Central memory CD8-positive, alpha-beta T cell (primary cell): ENCODE measurements around the gene DLX4.
A peak's percentile ranks its signal among the peaks of the same experiment; 100 is the strongest.

Experiments used
- ATAC-seq: fragments of 150-1000 bp; cut with Tn5 transposase; replicated peaks from 2 replicates; pipeline ENCODE4 v1.10.0; 2022; ENCODE audit warnings: mild to moderate bottlenecking, moderate FRiP score, moderate number of reproducible peaks; ENCODE audit not compliant: poor library complexity, severe bottlenecking; ENCODE audit errors: extremely low read depth
- DNase-seq, 2 donors: peaks; one replicate each; pipeline ENCODE4 v3.0.0; 2021; ENCODE audit warnings: low spot score in 2 of 2
- H3K27ac Mint-ChIP-seq: one replicate; pipeline ENCODE4 v1.8.0; 2022; ENCODE audit warnings: low read depth, mild to moderate bottlenecking, moderate library complexity, mixed read lengths
- H3K27me3 Mint-ChIP-seq: one replicate; pipeline ENCODE4 v1.8.0; 2022; ENCODE audit warnings: mixed read lengths
- H3K36me3 Mint-ChIP-seq: one replicate; pipeline ENCODE4 v1.8.0; 2022; ENCODE audit warnings: mild to moderate bottlenecking, moderate library complexity, mixed read lengths; ENCODE audit not compliant: insufficient read depth
- H3K4me1 Mint-ChIP-seq: one replicate; pipeline ENCODE4 v1.8.0; 2022; ENCODE audit warnings: mixed read lengths
- H3K4me3 Mint-ChIP-seq: one replicate; pipeline ENCODE4 v1.8.0; 2022; ENCODE audit warnings: mild to moderate bottlenecking, moderate library complexity, mixed read lengths
- H3K9me3 Mint-ChIP-seq: one replicate; pipeline ENCODE4 v1.8.0; 2022; ENCODE audit warnings: mixed read lengths

DLX4 gene

GRCh38 chr17:49952912-49953497 is 16.0 kb upstream of the DLX4 start:
- no peak overlapping the region for H3K27ac Mint-ChIP-seq
- no peak for DNase-seq
- H3K4me1 Mint-ChIP-seq = peaks cover 7% of the 10 kb centered on the region
- no peak for ATAC-seq
- H3K36me3 Mint-ChIP-seq = peaks cover 3% of the 10 kb centered on the region
- H3K27me3 Mint-ChIP-seq = peaks cover 78% of the 10 kb centered on the region
- no peaks in the 10 kb centered on the region for H3K9me3 Mint-ChIP-seq
- no peak overlapping the region for H3K4me3 Mint-ChIP-seq

GRCh38 chr17:49955157-49955556 is 13.8 kb upstream of the DLX4 start:
- no peak for ATAC-seq
- H3K9me3 Mint-ChIP-seq = no peaks in the 10 kb centered on the region
- H3K4me1 Mint-ChIP-seq = peaks cover 7% of the 10 kb centered on the region
- H3K27me3 Mint-ChIP-seq = peaks cover 56% of the 10 kb centered on the region
- no peak for DNase-seq
- H3K27ac Mint-ChIP-seq = no peak overlapping the region
- no peak overlapping the region for H3K4me3 Mint-ChIP-seq
- no peaks in the 10 kb centered on the region for H3K36me3 Mint-ChIP-seq

GRCh38 chr17:49956780-49957179 is 12.2 kb upstream of the DLX4 start:
- Mint-ChIP-seq H3K4me3 (no peak overlapping the region), H3K27me3 (peaks cover 51% of the 10 kb centered on the region)

GRCh38 chr17:49957350-49957749 is 11.6 kb upstream of the DLX4 start:
- no peak for ATAC-seq

More at GRCh38 chr17:49956780-49957179, 12.2 kb upstream of the DLX4 start:
- ATAC-seq (no peak), DNase-seq (no peak)
- Mint-ChIP-seq H3K36me3 (no peaks in the 10 kb centered on the region), H3K4me1 (peaks cover 7% of the 10 kb centered on the region), H3K9me3 (no peaks in the 10 kb centered on the region), H3K27ac (no peak overlapping the region)

GRCh38 chr17:49958723-49959122 is 10.3 kb upstream of the DLX4 start:
- no peaks in the 10 kb centered on the region for H3K36me3 Mint-ChIP-seq
- ATAC-seq = no peak
- no peak overlapping the region for H3K4me3 Mint-ChIP-seq
- H3K27ac Mint-ChIP-seq = no peak overlapping the region
- peaks cover 51% of the 10 kb centered on the region for H3K27me3 Mint-ChIP-seq
- DNase-seq = no peak
- H3K4me1 Mint-ChIP-seq = peaks cover 6% of the 10 kb centered on the region
- H3K9me3 Mint-ChIP-seq = no peaks in the 10 kb centered on the region

More at GRCh38 chr17:49957350-49957749, 11.6 kb upstream of the DLX4 start:
- no peaks in the 10 kb centered on the region for H3K9me3 Mint-ChIP-seq
- H3K27ac Mint-ChIP-seq = no peak overlapping the region
- no peak overlapping the region for H3K4me3 Mint-ChIP-seq
- H3K27me3 Mint-ChIP-seq = peaks cover 51% of the 10 kb centered on the region
- peaks cover 4% of the 10 kb centered on the region for H3K4me1 Mint-ChIP-seq
- no peak for DNase-seq
- no peaks in the 10 kb centered on the region for H3K36me3 Mint-ChIP-seq

GRCh38 chr17:49959183-49959935 is 9.6 kb upstream of the DLX4 start:
- H3K36me3 Mint-ChIP-seq = peaks cover 2% of the 10 kb centered on the region
- DNase-seq = no peak
- peaks cover 51% of the 10 kb centered on the region for H3K27me3 Mint-ChIP-seq
- H3K4me1 Mint-ChIP-seq = peaks cover 13% of the 10 kb centered on the region
- ATAC-seq = no peak
- no peak overlapping the region for H3K4me3 Mint-ChIP-seq
- no peaks in the 10 kb centered on the region for H3K9me3 Mint-ChIP-seq
- H3K27ac Mint-ChIP-seq = no peak overlapping the region

- no peak overlapping the region for H3K27ac Mint-ChIP-seq
Observed at GRCh38 chr17:49962599-49963308, 6.2 kb upstream of the DLX4 start.

GRCh38 chr17:49963309-49963625 is 5.7 kb upstream of the DLX4 start:
- H3K9me3 Mint-ChIP-seq = no peaks in the 10 kb centered on the region
- ATAC-seq = no peak
- H3K36me3 Mint-ChIP-seq = peaks cover 11% of the 10 kb centered on the region
- no peak overlapping the region for H3K4me3 Mint-ChIP-seq
- no peak overlapping the region for H3K27ac Mint-ChIP-seq
- peaks cover 74% of the 10 kb centered on the region for H3K27me3 Mint-ChIP-seq
- H3K4me1 Mint-ChIP-seq = peaks cover 31% of the 10 kb centered on the region
- DNase-seq = no peak

More at GRCh38 chr17:49962599-49963308, 6.2 kb upstream of the DLX4 start:
- Mint-ChIP-seq H3K9me3 (no peaks in the 10 kb centered on the region), H3K36me3 (peaks cover 10% of the 10 kb centered on the region), H3K4me3 (no peak overlapping the region), H3K4me1 (peaks cover 30% of the 10 kb centered on the region), H3K27me3 (peaks cover 70% of the 10 kb centered on the region)
- DNase-seq = no peak
- ATAC-seq = no peak

GRCh38 chr17:49963626-49964302 is 5.2 kb upstream of the DLX4 start:
- Mint-ChIP-seq H3K4me1 (peaks cover 32% of the 10 kb centered on the region), H3K4me3 (peak overlapping the region; percentile 66), H3K9me3 (no peaks in the 10 kb centered on the region), H3K27me3 (peaks cover 74% of the 10 kb centered on the region), H3K27ac (no peak overlapping the region), H3K36me3 (peaks cover 13% of the 10 kb centered on the region)
- DNase-seq = no peak
- no peak for ATAC-seq

GRCh38 chr17:49964303-49964768 is 4.7 kb upstream of the DLX4 start:
- H3K4me3 Mint-ChIP-seq = peak overlapping the region; percentile 66
- peaks cover 13% of the 10 kb centered on the region for H3K36me3 Mint-ChIP-seq
- H3K9me3 Mint-ChIP-seq = no peaks in the 10 kb centered on the region
- peaks cover 78% of the 10 kb centered on the region for H3K27me3 Mint-ChIP-seq
- H3K27ac Mint-ChIP-seq = no peak overlapping the region
- no peak for ATAC-seq
- DNase-seq = no peak
- H3K4me1 Mint-ChIP-seq = peaks cover 38% of the 10 kb centered on the region

- DNase-seq (no peak), ATAC-seq (no peak)
- Mint-ChIP-seq H3K36me3 (peaks cover 13% of the 10 kb centered on the region), H3K4me1 (peaks cover 42% of the 10 kb centered on the region), H3K27ac (no peak overlapping the region), H3K4me3 (peak overlapping the region; percentile 66), H3K27me3 (peaks cover 84% of the 10 kb centered on the region), H3K9me3 (no peaks in the 10 kb centered on the region)
Observed at GRCh38 chr17:49964769-49965523, 4.0 kb upstream of the DLX4 start.

GRCh38 chr17:49965524-49965909 is 3.5 kb upstream of the DLX4 start:
- Mint-ChIP-seq H3K36me3 (peaks cover 13% of the 10 kb centered on the region), H3K27ac (no peak overlapping the region), H3K4me1 (peaks cover 42% of the 10 kb centered on the region), H3K27me3 (peaks cover 89% of the 10 kb centered on the region), H3K9me3 (no peaks in the 10 kb centered on the region), H3K4me3 (peak overlapping the region; percentile 66)
- ATAC-seq (no peak), DNase-seq (no peak)
